GM18517 (cell line): ENCODE results near the gene C2orf49.

Source experiments
- ATAC-seq: cut with Tn5 transposase; IDR thresholded peaks from one replicate; pipeline ENCODE4 v1.9.1; 2021; ENCODE audit warnings: mild to moderate bottlenecking, moderate library complexity; ENCODE audit not compliant: unreplicated experiment

C2orf49 gene

GRCh38 chr2:105337122-105338019 is at the start of gene C2orf49:
Gene C2orf49, plus strand, starts transcription at chr2:105337540. Its CDS starts 48 bp downstream, at chr2:105337588.
- ATAC-seq = peak; percentile 86

DNA sequence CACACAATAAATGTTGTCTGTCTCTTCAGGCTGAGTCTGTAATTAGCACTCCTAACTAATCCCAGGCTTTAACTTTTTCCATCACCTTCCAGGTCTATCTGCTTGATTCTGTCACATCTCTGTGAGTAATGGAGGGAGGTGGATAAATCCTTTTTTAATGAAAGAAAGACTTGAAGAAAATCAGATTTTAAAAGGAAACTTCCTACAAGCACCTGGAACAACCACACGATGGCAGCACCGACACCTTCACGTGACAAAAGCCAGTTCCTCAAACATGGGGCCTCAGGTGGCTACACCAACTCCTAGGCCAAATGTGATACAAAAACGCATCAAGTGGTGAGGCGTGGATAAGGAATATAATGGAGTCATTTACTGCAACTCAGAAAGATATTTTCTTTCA is 49.6 kb upstream of the C2orf49 start:
- ATAC-seq = no peak

GRCh38 chr2:105288133-105288532 is 49.2 kb upstream of the C2orf49 start:
- ATAC-seq = no peak

DNA sequence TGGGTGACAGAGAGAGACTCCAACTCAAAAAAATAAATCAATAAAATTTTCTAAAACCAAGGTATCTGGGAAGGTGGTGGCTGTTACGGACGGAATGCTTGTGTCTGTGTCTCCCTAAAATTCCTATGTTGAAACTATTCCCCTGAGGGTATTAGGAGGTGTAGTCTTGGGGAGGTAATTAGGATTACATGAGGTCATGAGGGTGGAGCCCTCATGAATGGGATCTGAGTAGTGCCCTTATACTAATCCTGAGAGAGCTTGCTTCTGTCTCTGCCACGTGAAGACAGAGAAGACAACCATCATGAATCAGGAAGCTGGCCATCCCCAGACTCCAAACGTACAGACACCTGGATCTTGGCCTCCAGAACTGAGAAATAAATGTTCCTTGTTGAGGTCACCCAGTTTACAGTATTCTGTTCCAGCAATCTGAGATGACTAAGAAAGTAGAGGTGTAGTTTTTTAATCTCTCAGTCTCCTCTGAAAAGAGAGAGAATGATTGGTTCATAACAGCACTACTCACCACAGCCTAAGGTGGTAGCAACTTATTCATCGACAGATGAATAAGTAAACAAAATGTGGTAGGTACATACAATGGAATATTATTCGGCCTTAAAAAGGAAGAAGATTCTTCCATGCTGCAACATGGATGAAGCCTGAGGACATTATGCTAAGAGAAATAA is 46.2 kb upstream of the C2orf49 start:
- ATAC-seq = no peak

- ATAC-seq = no peak
Observed at GRCh38 chr2:105291981-105292380, 45.4 kb upstream of the C2orf49 start.

- no peak for ATAC-seq
Observed at GRCh38 chr2:105294046-105294445, 43.3 kb upstream of the C2orf49 start.

GRCh38 chr2:105294844-105295481 is 42.4 kb upstream of the C2orf49 start:
- ATAC-seq = no peak

DNA sequence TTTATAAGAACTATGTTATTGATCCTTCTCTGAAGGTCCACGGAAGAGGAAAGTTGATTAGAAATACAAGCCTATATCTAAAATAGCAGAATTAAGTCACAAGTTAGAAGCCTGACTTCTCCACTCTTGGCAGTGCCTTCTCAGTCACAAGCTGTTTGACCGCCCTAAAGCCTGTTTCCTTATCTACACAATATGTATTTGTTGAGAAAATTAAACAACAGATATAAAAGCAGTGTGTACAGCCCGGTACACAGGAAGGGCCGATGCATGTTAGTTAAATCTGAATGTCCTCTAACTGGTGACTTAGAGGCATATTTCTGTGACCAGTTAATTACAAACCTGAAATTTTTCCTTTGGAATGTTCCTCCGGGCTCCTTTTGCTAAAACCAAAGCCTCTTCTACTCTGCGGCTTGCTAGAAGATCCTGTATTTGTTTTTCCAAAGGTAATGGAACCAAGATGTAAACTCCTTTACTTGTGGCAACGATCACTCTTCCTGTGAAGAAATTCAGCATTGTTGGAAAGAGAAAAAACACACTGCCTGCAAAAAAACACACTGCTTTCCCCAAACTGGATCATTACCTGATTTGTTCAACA is 41.2 kb upstream of the C2orf49 start:
- no peak for ATAC-seq

- no peak for ATAC-seq
Observed at GRCh38 chr2:105297216-105297615, 40.1 kb upstream of the C2orf49 start.

GRCh38 chr2:105298017-105298416 is 39.3 kb upstream of the C2orf49 start:
- ATAC-seq = no peak

GRCh38 chr2:105299290-105299689 is 38.0 kb upstream of the C2orf49 start:
- ATAC-seq = no peak

- ATAC-seq = no peak
Observed at GRCh38 chr2:105301646-105302045, 35.7 kb upstream of the C2orf49 start.

DNA sequence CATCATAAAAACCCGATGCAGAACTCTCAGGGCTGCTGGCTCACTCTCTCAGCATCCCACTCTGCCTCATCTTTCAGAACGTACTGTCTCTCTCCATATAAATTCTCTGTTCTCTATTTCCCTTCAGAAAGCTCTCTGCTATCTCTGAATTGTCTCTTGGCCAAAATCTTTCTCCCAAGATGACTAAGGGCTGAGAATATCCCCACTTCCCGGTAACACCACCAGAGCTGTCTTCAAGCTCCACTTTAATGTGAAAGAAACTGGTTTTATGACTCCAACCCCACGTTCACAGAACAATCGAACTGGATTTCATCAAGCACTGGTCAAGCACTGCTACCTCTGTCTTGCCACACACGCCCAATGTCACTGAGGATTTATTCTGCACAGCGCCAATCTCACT is 30.2 kb upstream of the C2orf49 start:
- no peak for ATAC-seq

DNA sequence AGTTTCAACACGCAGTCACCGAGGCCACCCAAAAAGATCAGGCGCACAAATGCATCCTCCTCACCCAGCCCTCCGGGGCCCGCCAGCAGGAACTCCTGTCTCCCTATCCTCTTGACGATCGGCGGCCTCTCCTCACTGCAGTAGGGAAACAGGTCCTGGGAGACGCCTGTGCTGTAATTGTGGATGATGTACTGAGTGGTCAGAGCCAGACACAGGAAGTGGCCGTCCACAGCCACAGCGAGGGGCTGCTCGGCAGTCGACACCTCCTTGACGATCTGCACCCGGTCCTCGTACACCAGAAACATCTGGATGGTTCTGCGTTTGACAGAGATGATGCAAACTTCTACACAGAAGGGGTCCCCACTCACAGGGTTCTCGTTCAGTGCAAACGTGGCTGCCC is 29.8 kb upstream of the C2orf49 start:
- ATAC-seq = no peak

- no peak for ATAC-seq
Observed at GRCh38 chr2:105307962-105308361, 29.4 kb upstream of the C2orf49 start.

DNA sequence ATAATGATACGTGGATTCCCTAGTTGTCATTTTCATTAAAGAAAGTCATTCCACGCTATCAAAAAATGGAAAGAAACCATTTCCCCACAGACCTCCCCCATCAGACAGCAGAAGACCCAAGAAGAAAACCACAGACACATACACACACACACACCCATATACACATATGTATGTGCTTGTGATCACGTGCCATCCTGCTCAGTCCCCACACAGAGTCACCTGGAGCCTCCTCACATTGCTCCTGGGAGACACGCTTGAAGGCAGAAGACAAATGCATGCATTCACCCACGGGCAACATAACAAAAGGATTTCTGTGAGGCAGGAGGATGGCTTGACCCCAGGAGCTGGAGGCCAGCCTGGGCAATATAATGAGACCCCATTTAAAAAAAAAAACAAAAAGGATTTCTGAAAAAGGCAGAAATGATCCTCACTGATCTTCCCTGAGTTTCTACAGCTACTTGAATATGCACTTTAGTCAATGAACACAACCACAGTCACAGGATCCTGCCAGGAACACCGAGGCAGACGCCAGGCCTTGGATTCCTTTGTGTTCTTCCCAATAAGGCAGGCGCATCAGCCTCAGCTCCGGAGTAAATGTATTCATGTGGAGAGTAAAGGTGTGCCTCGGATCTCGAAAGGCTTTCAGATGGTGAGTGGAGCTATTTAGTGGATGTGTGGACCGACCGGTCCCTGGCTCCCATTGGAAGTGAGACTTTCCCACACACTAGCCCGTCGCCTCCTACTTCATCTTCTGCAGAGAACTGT is 28.8 kb upstream of the C2orf49 start:
- ATAC-seq = no peak

GRCh38 chr2:105309147-105309545 is 28.2 kb upstream of the C2orf49 start:
- ATAC-seq = no peak

- peak; percentile 46 for ATAC-seq
Observed at GRCh38 chr2:105313877-105314276, 23.5 kb upstream of the C2orf49 start.

DNA sequence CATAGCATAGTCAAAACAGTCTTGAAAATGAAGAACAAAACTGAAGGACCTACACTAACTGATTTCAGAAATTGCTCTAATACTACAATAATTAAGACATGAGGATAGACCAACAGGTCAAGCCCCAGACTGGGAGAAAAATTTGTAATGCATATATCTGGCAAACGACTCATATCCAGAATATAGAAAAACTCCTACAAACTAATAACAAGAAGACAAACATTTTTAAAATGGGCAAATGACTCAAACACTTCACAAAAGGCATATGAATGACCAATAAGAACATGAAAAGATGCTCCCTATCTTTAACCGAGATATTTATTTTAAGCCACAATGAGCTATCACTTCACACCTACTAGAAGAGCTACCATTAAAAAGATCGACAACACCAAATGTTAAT is 22.0 kb upstream of the C2orf49 start:
- peak; percentile 73 for ATAC-seq

DNA sequence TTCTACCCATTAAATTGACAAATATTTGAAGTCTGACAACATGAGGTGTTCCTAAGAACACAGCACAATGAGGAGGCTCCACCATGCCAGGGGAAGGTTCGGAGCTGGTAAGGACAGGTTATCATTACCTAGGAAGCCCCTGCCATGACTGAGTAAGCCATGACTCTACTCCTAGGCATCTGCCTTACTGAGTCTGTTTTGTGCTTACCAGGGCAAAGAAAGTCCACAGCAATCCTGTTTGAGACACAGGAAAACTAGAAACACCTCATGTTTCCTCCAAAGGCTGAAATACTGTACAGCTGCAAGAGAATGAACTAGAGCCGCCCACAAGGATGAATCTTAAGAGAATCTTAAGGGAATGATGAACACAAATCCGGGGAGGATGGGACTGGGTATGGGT is 19.4 kb upstream of the C2orf49 start:
- no peak for ATAC-seq
